ENCODE data around the gene SLC22A8. TPM values are rescaled to one million over a fixed set of nuclear protein-coding genes. Genes with fewer than 3 reads are reported as not detected.

SLC22A8 gene
- total and polyA plus RNA-seq, 3 experiments from 2014 or later: not detected

GRCh38 chr11:62983536-62984199 lies 32.0 kb downstream of the SLC22A8 start:
- Mint-ChIP-seq H3K36me3 (no peaks in the 10 kb centered on the region), H3K4me3 (no peak overlapping the region), H3K9me3 (peaks cover 0 to 2% (median 0%) of the 10 kb centered on the region in 5 donors), H3K4me1 (no peaks in the 10 kb centered on the region), H3K27ac (no peak overlapping the region), H3K27me3 (peaks cover 14 to 35% of the 10 kb centered on the region in 2 donors)
- Histone ChIP-seq H3K36me3 (ENCODE audit: insufficient read depth, low read length) (no peaks in the 10 kb centered on the region), H3K4me3 (ENCODE audit: low read length) (no peak overlapping the region), H3K27me3 (ENCODE audit: insufficient read depth, low read length, poor library complexity, severe bottlenecking) (no peaks in the 10 kb centered on the region), H3K27ac (ENCODE audit: low read depth, low read length) (no peak overlapping the region), H3K4me1 (ENCODE audit: insufficient read depth, low read length) (no peaks in the 10 kb centered on the region), H3K9me3 (ENCODE audit: low read length) (no peaks in the 10 kb centered on the region)
- POLR2A ChIA-PET: interaction anchor here (0.5 kb wide), 1 partner anchor 503 kb away, joined by 4 read pairs; no protein-coding TSS in a partner anchor
- no peak for DNase-seq
- CTCF ChIA-PET: no interaction called here

GRCh38 chr11:62981743-62982142 lies 33.9 kb downstream of the SLC22A8 start:
- H3K4me3 Mint-ChIP-seq: no peak overlapping the region
- DNase-seq: no peak
- Histone ChIP-seq H3K9me3 (ENCODE audit: low read length) (no peaks in the 10 kb centered on the region), H3K4me1 (ENCODE audit: insufficient read depth, low read length) (no peaks in the 10 kb centered on the region), H3K27ac (ENCODE audit: low read depth, low read length) (no peak overlapping the region), H3K27me3 (ENCODE audit: insufficient read depth, low read length, poor library complexity, severe bottlenecking) (no peaks in the 10 kb centered on the region), H3K4me3 (ENCODE audit: low read length) (no peak overlapping the region), H3K36me3 (ENCODE audit: insufficient read depth, low read length) (no peaks in the 10 kb centered on the region)
- ChIA-PET POLR2A (no interaction called here), CTCF (no interaction called here)
- no peaks in the 10 kb centered on the region for H3K36me3 Mint-ChIP-seq
- H3K27me3 Mint-ChIP-seq: peaks cover 14 to 43% of the 10 kb centered on the region in 2 donors
- H3K27ac Mint-ChIP-seq: no peak overlapping the region
- peaks cover 0 to 2% (median 0%) of the 10 kb centered on the region in 5 donors for H3K9me3 Mint-ChIP-seq
- no peaks in the 10 kb centered on the region for H3K4me1 Mint-ChIP-seq

GRCh38 chr11:62980133-62980760 lies 35.4 kb downstream of the SLC22A8 start:
- no peak for DNase-seq
- H3K27me3 ChIP-seq (ENCODE audit: insufficient read depth, low read length, poor library complexity, severe bottlenecking): no peaks in the 10 kb centered on the region
- H3K27me3 Mint-ChIP-seq: peaks cover 14 to 39% of the 10 kb centered on the region in 2 donors
- H3K4me3 Mint-ChIP-seq: peak overlapping the region in 1 of 7 donors; percentile 3
- H3K4me3 ChIP-seq (ENCODE audit: low read length): no peak overlapping the region
- peaks cover 0 to 2% (median 0%) of the 10 kb centered on the region in 5 donors for H3K9me3 Mint-ChIP-seq
- H3K4me1 Mint-ChIP-seq: no peaks in the 10 kb centered on the region
- peak overlapping the region in 1 of 8 donors; percentile 6 for H3K27ac Mint-ChIP-seq
- H3K36me3 ChIP-seq (ENCODE audit: insufficient read depth, low read length): no peaks in the 10 kb centered on the region
- POLR2A ChIA-PET: no interaction called here
- no peak overlapping the region for H3K27ac ChIP-seq (ENCODE audit: low read depth, low read length)
- no peaks in the 10 kb centered on the region for H3K4me1 ChIP-seq (ENCODE audit: insufficient read depth, low read length)
- no peaks in the 10 kb centered on the region for H3K9me3 ChIP-seq (ENCODE audit: low read length)
- CTCF ChIA-PET: no interaction called here
- no peaks in the 10 kb centered on the region for H3K36me3 Mint-ChIP-seq

GRCh38 chr11:62976109-62976508 lies 39.5 kb downstream of the SLC22A8 start:
- H3K27me3 ChIP-seq (ENCODE audit: insufficient read depth, low read length, poor library complexity, severe bottlenecking): no peaks in the 10 kb centered on the region
- H3K27ac ChIP-seq (ENCODE audit: low read depth, low read length): no peak overlapping the region
- POLR2A ChIA-PET: no interaction called here
- Mint-ChIP-seq H3K27ac (no peak overlapping the region), H3K36me3 (peaks cover 0 to 2% (median 0%) of the 10 kb centered on the region in 3 donors), H3K9me3 (peaks cover 0 to 2% (median 0%) of the 10 kb centered on the region in 5 donors), H3K27me3 (peaks cover 8 to 52% of the 10 kb centered on the region in 2 donors), H3K4me3 (no peak overlapping the region), H3K4me1 (no peaks in the 10 kb centered on the region)
- H3K4me3 ChIP-seq (ENCODE audit: low read length): no peak overlapping the region
- H3K9me3 ChIP-seq (ENCODE audit: low read length): no peaks in the 10 kb centered on the region
- no peaks in the 10 kb centered on the region for H3K36me3 ChIP-seq (ENCODE audit: insufficient read depth, low read length)
- no peaks in the 10 kb centered on the region for H3K4me1 ChIP-seq (ENCODE audit: insufficient read depth, low read length)
- CTCF ChIA-PET: no interaction called here
- DNase-seq: no peak

GRCh38 chr11:62974848-62975522 lies 40.7 kb downstream of the SLC22A8 start:
- ChIA-PET CTCF (interaction anchor here (2.2 kb wide), 1 partner anchor 69 kb away, joined by 10 read pairs; no protein-coding TSS in a partner anchor), POLR2A (no interaction called here)
- Histone ChIP-seq H3K4me3 (ENCODE audit: low read length) (no peak overlapping the region), H3K9me3 (ENCODE audit: low read length) (no peaks in the 10 kb centered on the region), H3K27me3 (ENCODE audit: insufficient read depth, low read length, poor library complexity, severe bottlenecking) (no peaks in the 10 kb centered on the region), H3K27ac (ENCODE audit: low read depth, low read length) (no peak overlapping the region), H3K4me1 (ENCODE audit: insufficient read depth, low read length) (no peaks in the 10 kb centered on the region), H3K36me3 (ENCODE audit: insufficient read depth, low read length) (no peaks in the 10 kb centered on the region)
- H3K27ac Mint-ChIP-seq: peak overlapping the region in 1 of 8 donors; percentile 29
- DNase-seq: no peak
- H3K4me1 Mint-ChIP-seq: no peaks in the 10 kb centered on the region
- peaks cover 8 to 48% of the 10 kb centered on the region in 2 donors for H3K27me3 Mint-ChIP-seq
- no peak overlapping the region for H3K4me3 Mint-ChIP-seq
- H3K9me3 Mint-ChIP-seq: peaks cover 0 to 2% (median 0%) of the 10 kb centered on the region in 5 donors
- peaks cover 0 to 2% (median 0%) of the 10 kb centered on the region in 3 donors for H3K36me3 Mint-ChIP-seq

- Histone ChIP-seq H3K4me1 (ENCODE audit: insufficient read depth, low read length) (no peaks in the 10 kb centered on the region), H3K36me3 (ENCODE audit: insufficient read depth, low read length) (no peaks in the 10 kb centered on the region), H3K27me3 (ENCODE audit: insufficient read depth, low read length, poor library complexity, severe bottlenecking) (no peaks in the 10 kb centered on the region), H3K4me3 (ENCODE audit: low read length) (no peak overlapping the region), H3K9me3 (ENCODE audit: low read length) (no peaks in the 10 kb centered on the region), H3K27ac (ENCODE audit: low read depth, low read length) (no peak overlapping the region)
- CTCF ChIA-PET: no interaction called here
- Mint-ChIP-seq H3K36me3 (peaks cover 0 to 3% (median 0%) of the 10 kb centered on the region in 3 donors), H3K4me1 (no peaks in the 10 kb centered on the region), H3K4me3 (no peak overlapping the region), H3K27me3 (peaks cover 13 to 47% of the 10 kb centered on the region in 2 donors), H3K27ac (no peak overlapping the region), H3K9me3 (peaks cover 0 to 4% (median 0%) of the 10 kb centered on the region in 5 donors)
- POLR2A ChIA-PET: no interaction called here
- DNase-seq: no peak
Measured at GRCh38 chr11:62965574-62965973, 50.1 kb downstream of the SLC22A8 start.

GRCh38 chr11:62962391-62962790 lies 53.2 kb downstream of the SLC22A8 start:
- Histone ChIP-seq H3K9me3 (ENCODE audit: low read length) (no peaks in the 10 kb centered on the region), H3K4me1 (ENCODE audit: insufficient read depth, low read length) (no peaks in the 10 kb centered on the region), H3K27ac (ENCODE audit: low read depth, low read length) (no peak overlapping the region), H3K27me3 (ENCODE audit: insufficient read depth, low read length, poor library complexity, severe bottlenecking) (no peaks in the 10 kb centered on the region), H3K4me3 (ENCODE audit: low read length) (no peak overlapping the region), H3K36me3 (ENCODE audit: insufficient read depth, low read length) (no peaks in the 10 kb centered on the region)
- Mint-ChIP-seq H3K36me3 (peaks cover 0 to 3% (median 0%) of the 10 kb centered on the region in 3 donors), H3K27me3 (peaks cover 17 to 47% of the 10 kb centered on the region in 2 donors), H3K9me3 (peaks cover 0 to 2% (median 0%) of the 10 kb centered on the region in 5 donors), H3K27ac (no peak overlapping the region), H3K4me3 (no peak overlapping the region), H3K4me1 (peaks cover 0 to 6% (median 0%) of the 10 kb centered on the region in 3 donors)
- DNase-seq: no peak
- POLR2A ChIA-PET: no interaction called here
- CTCF ChIA-PET: interaction anchor here (1.3 kb wide), 1 partner anchor 57 kb away, joined by 3 read pairs; no protein-coding TSS in a partner anchor

- H3K9me3 ChIP-seq (ENCODE audit: low read length): no peaks in the 10 kb centered on the region
- no peaks in the 10 kb centered on the region for H3K27me3 ChIP-seq (ENCODE audit: insufficient read depth, low read length, poor library complexity, severe bottlenecking)
- H3K36me3 ChIP-seq (ENCODE audit: insufficient read depth, low read length): no peaks in the 10 kb centered on the region
- Mint-ChIP-seq H3K4me3 (no peak overlapping the region), H3K27ac (no peak overlapping the region), H3K36me3 (peaks cover 0 to 3% (median 0%) of the 10 kb centered on the region in 3 donors), H3K27me3 (peaks cover 21 to 44% of the 10 kb centered on the region in 2 donors), H3K4me1 (peaks cover 0 to 6% (median 0%) of the 10 kb centered on the region in 3 donors), H3K9me3 (no peaks in the 10 kb centered on the region)
- ChIA-PET POLR2A (no interaction called here), CTCF (no interaction called here)
- H3K4me3 ChIP-seq (ENCODE audit: low read length): no peak overlapping the region
- no peaks in the 10 kb centered on the region for H3K4me1 ChIP-seq (ENCODE audit: insufficient read depth, low read length)
- no peak overlapping the region for H3K27ac ChIP-seq (ENCODE audit: low read depth, low read length)
- DNase-seq: no peak
Measured at GRCh38 chr11:62961017-62961570, 54.5 kb downstream of the SLC22A8 start.
